ENCODE results near the gene COLEC12. TPM values are rescaled to one million over a fixed set of nuclear protein-coding genes. Genes with fewer than 3 reads are reported as not detected.

The COLEC12 gene
- polyA plus RNA-seq, 3 donors: 0.21 to 0.47 (median 0.35) TPM

DNA sequence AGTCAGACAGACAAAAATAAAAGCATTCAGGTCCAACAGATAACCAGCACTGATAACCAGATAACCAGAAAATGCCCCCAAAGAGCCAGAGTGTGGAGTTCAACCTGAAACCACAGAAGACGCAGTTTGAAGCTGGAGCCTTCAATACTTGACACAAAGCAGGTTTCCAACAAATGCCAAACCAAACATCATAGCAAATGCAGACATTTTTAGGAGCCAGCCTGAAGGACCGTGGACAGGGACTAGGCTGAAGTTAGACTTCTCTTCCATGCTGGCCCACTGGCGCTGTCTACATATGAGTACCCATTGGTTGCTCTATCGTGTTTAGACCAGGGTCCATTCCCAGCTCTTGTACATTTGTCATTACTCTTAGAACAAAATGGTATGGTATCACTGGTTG is 9.9 kb downstream of the COLEC12 start:
- no peak overlapping the region for H3K4me3 ChIP-seq (replicated peaks in 1 of 3; ENCODE audit: low read depth in 2 of 3, low read length in 3 of 3)
- intact Hi-C loops (cut with micrococcal nuclease): loop anchor here in 1 of 2 donors (10.0 kb wide), 2 partner anchors 124 to 216 kb away; no protein-coding TSS in a partner anchor
- no peaks in the 10 kb centered on the region for H3K36me3 ChIP-seq (replicated peaks in 1 of 2; ENCODE audit: control insufficient read depth in 1 of 2, insufficient read depth in 2 of 2, low read length in 2 of 2)
- Mint-ChIP-seq H3K36me3 (no peaks in the 10 kb centered on the region), H3K9me3 (peaks cover 0 to 4% (median 0%) of the 10 kb centered on the region in 7 donors), H3K4me1 (peaks cover 29% of the 10 kb centered on the region), H3K27ac (no peak overlapping the region), H3K27me3 (ENCODE audit: low read depth in 3 of 3) (peaks cover 3 to 6% (median 6%) of the 10 kb centered on the region in 3 donors), H3K4me3 (no peak overlapping the region)
- no peaks in the 10 kb centered on the region for H3K9me3 ChIP-seq (replicated peaks in 1 of 2; ENCODE audit: control insufficient read depth in 1 of 2, insufficient read depth in 1 of 2, low read length in 2 of 2)
- WGBS (ENCODE audit: insufficient coverage): 80% methylated on average over 2 of the region's 4 CpGs
- DNase-seq: no peak
- no peaks in the 10 kb centered on the region for H3K27me3 ChIP-seq (ENCODE audit: control insufficient read depth in 2 of 2, insufficient read depth in 2 of 2, low read length in 2 of 2)
- H3K4me2 ChIP-seq (replicated peaks; ENCODE audit: extremely low read depth, low read length, poor library complexity, severe bottlenecking): no peak overlapping the region
- H2AFZ ChIP-seq (ENCODE audit: insufficient read depth, low read depth, low read length, poor library complexity, severe bottlenecking): no peak overlapping the region
- H3K4me1 ChIP-seq (ENCODE audit: control insufficient read depth in 1 of 2, insufficient read depth in 2 of 2, low read length in 2 of 2): peaks cover 17 to 26% of the 10 kb centered on the region in 2 donors
- H3K9ac ChIP-seq (ENCODE audit: insufficient read depth, low read length, poor library complexity, severe bottlenecking): no peak overlapping the region
- H3K27ac ChIP-seq (ENCODE audit: low read depth in 1 of 2, low read length in 2 of 2): no peak overlapping the region
- TF ChIP-seq, protein P1, sequence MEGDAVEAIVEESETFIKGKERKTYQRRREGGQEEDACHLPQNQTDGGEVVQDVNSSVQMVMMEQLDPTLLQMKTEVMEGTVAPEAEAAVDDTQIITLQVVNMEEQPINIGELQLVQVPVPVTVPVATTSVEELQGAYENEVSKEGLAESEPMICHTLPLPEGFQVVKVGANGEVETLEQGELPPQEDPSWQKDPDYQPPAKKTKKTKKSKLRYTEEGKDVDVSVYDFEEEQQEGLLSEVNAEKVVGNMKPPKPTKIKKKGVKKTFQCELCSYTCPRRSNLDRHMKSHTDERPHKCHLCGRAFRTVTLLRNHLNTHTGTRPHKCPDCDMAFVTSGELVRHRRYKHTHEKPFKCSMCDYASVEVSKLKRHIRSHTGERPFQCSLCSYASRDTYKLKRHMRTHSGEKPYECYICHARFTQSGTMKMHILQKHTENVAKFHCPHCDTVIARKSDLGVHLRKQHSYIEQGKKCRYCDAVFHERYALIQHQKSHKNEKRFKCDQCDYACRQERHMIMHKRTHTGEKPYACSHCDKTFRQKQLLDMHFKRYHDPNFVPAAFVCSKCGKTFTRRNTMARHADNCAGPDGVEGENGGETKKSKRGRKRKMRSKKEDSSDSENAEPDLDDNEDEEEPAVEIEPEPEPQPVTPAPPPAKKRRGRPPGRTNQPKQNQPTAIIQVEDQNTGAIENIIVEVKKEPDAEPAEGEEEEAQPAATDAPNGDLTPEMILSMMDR (IDR thresholded peaks at IDR 0.05): no peak
- H4K20me1 ChIP-seq (ENCODE audit: insufficient read depth, low read length): no peaks in the 10 kb centered on the region
- H3K79me2 ChIP-seq (ENCODE audit: insufficient read depth, low read length): no peaks in the 10 kb centered on the region

- Histone ChIP-seq H3K27me3 (ENCODE audit: control insufficient read depth in 2 of 2, insufficient read depth in 2 of 2, low read length in 2 of 2) (no peaks in the 10 kb centered on the region), H2AFZ (ENCODE audit: insufficient read depth, low read depth, low read length, poor library complexity, severe bottlenecking) (no peak overlapping the region), H3K27ac (ENCODE audit: low read depth in 1 of 2, low read length in 2 of 2) (no peak overlapping the region), H4K20me1 (ENCODE audit: insufficient read depth, low read length) (no peaks in the 10 kb centered on the region), H3K9ac (ENCODE audit: insufficient read depth, low read length, poor library complexity, severe bottlenecking) (no peak overlapping the region), H3K4me3 (replicated peaks in 1 of 3; ENCODE audit: low read depth in 2 of 3, low read length in 3 of 3) (no peak overlapping the region), H3K79me2 (ENCODE audit: insufficient read depth, low read length) (no peaks in the 10 kb centered on the region), H3K36me3 (replicated peaks in 1 of 2; ENCODE audit: control insufficient read depth in 1 of 2, insufficient read depth in 2 of 2, low read length in 2 of 2) (no peaks in the 10 kb centered on the region), H3K4me1 (ENCODE audit: control insufficient read depth in 1 of 2, insufficient read depth in 2 of 2, low read length in 2 of 2) (peaks cover 18 to 26% of the 10 kb centered on the region in 2 donors), H3K9me3 (replicated peaks in 1 of 2; ENCODE audit: control insufficient read depth in 1 of 2, insufficient read depth in 1 of 2, low read length in 2 of 2) (no peaks in the 10 kb centered on the region), H3K4me2 (replicated peaks; ENCODE audit: extremely low read depth, low read length, poor library complexity, severe bottlenecking) (no peak overlapping the region)
- Mint-ChIP-seq H3K4me1 (peaks cover 30% of the 10 kb centered on the region), H3K27me3 (ENCODE audit: low read depth in 3 of 3) (peaks cover 3 to 6% (median 6%) of the 10 kb centered on the region in 3 donors), H3K4me3 (no peak overlapping the region), H3K9me3 (peaks cover 0 to 4% (median 0%) of the 10 kb centered on the region in 7 donors), H3K36me3 (peaks cover 0 to 4% of the 10 kb centered on the region in 2 donors), H3K27ac (peak overlapping the region in 1 of 7 donors; percentile 15)
- TF ChIP-seq, protein P1 (IDR thresholded peaks at IDR 0.05): no peak
- DNase-seq: no peak
- WGBS (ENCODE audit: insufficient coverage): 95% methylated on average over 4 of the region's 5 CpGs
- intact Hi-C loops (cut with micrococcal nuclease): loop anchor here in 1 of 2 donors (10.0 kb wide), 2 partner anchors 125 to 215 kb away; no protein-coding TSS in a partner anchor
Measured at GRCh38 chr18:490024-490366, 10.5 kb downstream of the COLEC12 start.

Data from CD14-positive monocyte (primary cell).